Smooth muscle cell of the pulmonary artery (primary cell): ENCODE measurements around the gene PCDHGA3. TPM values are rescaled to one million over a fixed set of nuclear protein-coding genes. Genes with fewer than 3 reads are reported as not detected.

Source experiments
- total RNA-seq: library from RNA; depleted of rRNA; stranded (reverse); fragments of >200 nt; gene quantifications from 2 replicates; pipeline ENCODE4 v1.2.3, GENCODE V29; 2014

Gene PCDHGA3
- total RNA-seq, 1 donor from 2014 or later = 3.0 TPM

Other genes starting within 250 kb of the PCDHGA3 start
- 3.6 and 4.4 TPM in 2 replicates for gene PCDHB2, start 249.2 kb upstream of the PCDHGA3 start, total RNA-seq
- 0.79 and 1.6 TPM in 2 replicates for gene PCDHB3, start 243.4 kb upstream of the PCDHGA3 start, total RNA-seq
- 0.20 and 0.59 TPM in 2 replicates for gene PCDHB4, start 222.0 kb upstream of the PCDHGA3 start, total RNA-seq
- gene PCDHB5, start 208.6 kb upstream of the PCDHGA3 start, total RNA-seq = 0.36 and 2.2 TPM in 2 replicates
- 0.20 and 0.36 TPM in 2 replicates for gene PCDHB6, start 193.8 kb upstream of the PCDHGA3 start, total RNA-seq
- gene PCDHB7, start 171.2 kb upstream of the PCDHGA3 start, total RNA-seq = 0.33 and 1.1 TPM in 2 replicates
- gene PCDHB8, start 166.0 kb upstream of the PCDHGA3 start, total RNA-seq = 0.26 and 1.3 TPM in 2 replicates
- 0.50 and 0.59 TPM in 2 replicates for gene PCDHB16, start 161.4 kb upstream of the PCDHGA3 start, total RNA-seq
- 0.40 and 0.59 TPM in 2 replicates for gene PCDHB9, start 156.7 kb upstream of the PCDHGA3 start, total RNA-seq
- gene PCDHB10, start 151.5 kb upstream of the PCDHGA3 start, total RNA-seq = 0.79 and 1.4 TPM in 2 replicates
- 0.69 and 0.85 TPM in 2 replicates for gene PCDHB11, start 144.2 kb upstream of the PCDHGA3 start, total RNA-seq
- gene PCDHB12, start 135.1 kb upstream of the PCDHGA3 start, total RNA-seq = 0.26 and 0.46 TPM in 2 replicates
- gene PCDHB13, start 129.9 kb upstream of the PCDHGA3 start, total RNA-seq = 0.59 and 1.8 TPM in 2 replicates
- gene PCDHB14, start 120.5 kb upstream of the PCDHGA3 start, total RNA-seq = 1.6 and 2.1 TPM in 2 replicates
- gene PCDHB15, start 98.4 kb upstream of the PCDHGA3 start, total RNA-seq = 0.59 and 0.91 TPM in 2 replicates
- 0.13 and 0.26 TPM in 2 replicates for gene SLC25A2, start 39.8 kb upstream of the PCDHGA3 start, total RNA-seq
- gene TAF7, start 23.0 kb upstream of the PCDHGA3 start, total RNA-seq = 56.6 and 69.0 TPM in 2 replicates
- gene PCDHGA1, start 13.3 kb upstream of the PCDHGA3 start, total RNA-seq = 1.2 and 1.4 TPM in 2 replicates
- 2.8 and 4.2 TPM in 2 replicates for gene PCDHGA2, start 5.1 kb upstream of the PCDHGA3 start, total RNA-seq
- gene PCDHGB1, start 6.3 kb downstream of the PCDHGA3 start, total RNA-seq = 2.2 and 3.8 TPM in 2 replicates
- gene PCDHGA4, start 11.2 kb downstream of the PCDHGA3 start, total RNA-seq = 11.6 and 16.9 TPM in 2 replicates
- gene PCDHGB2, start 16.2 kb downstream of the PCDHGA3 start, total RNA-seq = 3.2 and 3.9 TPM in 2 replicates
- 1.8 and 2.3 TPM in 2 replicates for gene PCDHGA5, start 20.3 kb downstream of the PCDHGA3 start, total RNA-seq
- 7.8 and 8.1 TPM in 2 replicates for gene PCDHGB3, start 26.4 kb downstream of the PCDHGA3 start, total RNA-seq
- gene PCDHGA6, start 30.1 kb downstream of the PCDHGA3 start, total RNA-seq = 5.3 and 6.7 TPM in 2 replicates
- 6.9 and 10.3 TPM in 2 replicates for gene PCDHGA7, start 38.9 kb downstream of the PCDHGA3 start, total RNA-seq
- 26.1 and 54.1 TPM in 2 replicates for gene PCDHGB4, start 43.9 kb downstream of the PCDHGA3 start, total RNA-seq
- 4.0 and 4.3 TPM in 2 replicates for gene PCDHGA8, start 48.8 kb downstream of the PCDHGA3 start, total RNA-seq
- gene PCDHGB5, start 54.1 kb downstream of the PCDHGA3 start, total RNA-seq = 34.3 and 47.0 TPM in 2 replicates
- gene PCDHGA9, start 58.9 kb downstream of the PCDHGA3 start, total RNA-seq = 5.2 and 5.5 TPM in 2 replicates
- gene PCDHGB6, start 64.2 kb downstream of the PCDHGA3 start, total RNA-seq = 3.9 and 4.8 TPM in 2 replicates
- gene PCDHGA10, start 69.2 kb downstream of the PCDHGA3 start, total RNA-seq = 8.3 and 9.4 TPM in 2 replicates
- gene PCDHGB7, start 73.8 kb downstream of the PCDHGA3 start, total RNA-seq = 13.8 and 14.7 TPM in 2 replicates
- gene PCDHGA11, start 77.2 kb downstream of the PCDHGA3 start, total RNA-seq = 20.6 and 27.7 TPM in 2 replicates
- gene PCDHGA12, start 86.7 kb downstream of the PCDHGA3 start, total RNA-seq = 40.2 and 46.0 TPM in 2 replicates
- gene PCDHGC3, start 132.1 kb downstream of the PCDHGA3 start, total RNA-seq = 77.2 and 94.3 TPM in 2 replicates
- gene PCDHGC4, start 141.2 kb downstream of the PCDHGA3 start, total RNA-seq = 3.5 and 4.2 TPM in 2 replicates
- gene PCDHGC5, start 145.3 kb downstream of the PCDHGA3 start, total RNA-seq = 4.6 and 7.3 TPM in 2 replicates